Pons (tissue), 1 donor: Measurements from ENCODE around the gene SMPD3.

Experiments used
- DNase-seq: peaks from one replicate; pipeline ENCODE4 v3.0.0-alpha.2; 2016; ENCODE audit warnings: low spot score

Gene SMPD3

GRCh38 chr16:68331879-68332410 lies 116.4 kb downstream of the SMPD3 start:
- DNase-seq = no peak

- peak; percentile 36 for DNase-seq
Measured at GRCh38 chr16:68328860-68329390, 119.4 kb downstream of the SMPD3 start.

GRCh38 chr16:68328151-68328859 lies 120.0 kb downstream of the SMPD3 start:
- peak; percentile 95 for DNase-seq

GRCh38 chr16:68324780-68325357 lies 123.4 kb downstream of the SMPD3 start:
- no peak for DNase-seq

DNA sequence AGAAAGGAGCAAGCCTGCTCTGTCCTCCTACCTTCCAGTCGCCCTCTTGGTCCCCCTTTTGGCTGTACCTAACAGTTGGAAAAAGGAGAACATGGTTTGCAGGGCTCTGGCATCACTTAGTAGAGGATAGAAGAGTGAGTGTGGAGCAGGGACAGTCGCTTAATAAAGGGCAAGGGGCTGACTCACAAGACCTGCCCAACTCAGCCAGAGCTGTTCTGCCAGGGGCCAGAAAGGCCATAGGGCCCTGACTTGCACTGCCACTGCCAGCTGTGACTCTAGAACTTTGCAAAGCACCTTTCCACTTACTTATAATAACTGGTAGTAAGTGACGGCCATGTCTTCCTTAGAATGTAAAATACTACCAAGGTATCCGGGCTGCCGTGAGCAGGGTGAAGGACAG lies 124.0 kb downstream of the SMPD3 start:
- no peak for DNase-seq

- DNase-seq = no peak
Measured at GRCh38 chr16:68319185-68319908, 129.0 kb downstream of the SMPD3 start.

GRCh38 chr16:68313116-68313515 lies 135.2 kb downstream of the SMPD3 start:
- no peak for DNase-seq

DNA sequence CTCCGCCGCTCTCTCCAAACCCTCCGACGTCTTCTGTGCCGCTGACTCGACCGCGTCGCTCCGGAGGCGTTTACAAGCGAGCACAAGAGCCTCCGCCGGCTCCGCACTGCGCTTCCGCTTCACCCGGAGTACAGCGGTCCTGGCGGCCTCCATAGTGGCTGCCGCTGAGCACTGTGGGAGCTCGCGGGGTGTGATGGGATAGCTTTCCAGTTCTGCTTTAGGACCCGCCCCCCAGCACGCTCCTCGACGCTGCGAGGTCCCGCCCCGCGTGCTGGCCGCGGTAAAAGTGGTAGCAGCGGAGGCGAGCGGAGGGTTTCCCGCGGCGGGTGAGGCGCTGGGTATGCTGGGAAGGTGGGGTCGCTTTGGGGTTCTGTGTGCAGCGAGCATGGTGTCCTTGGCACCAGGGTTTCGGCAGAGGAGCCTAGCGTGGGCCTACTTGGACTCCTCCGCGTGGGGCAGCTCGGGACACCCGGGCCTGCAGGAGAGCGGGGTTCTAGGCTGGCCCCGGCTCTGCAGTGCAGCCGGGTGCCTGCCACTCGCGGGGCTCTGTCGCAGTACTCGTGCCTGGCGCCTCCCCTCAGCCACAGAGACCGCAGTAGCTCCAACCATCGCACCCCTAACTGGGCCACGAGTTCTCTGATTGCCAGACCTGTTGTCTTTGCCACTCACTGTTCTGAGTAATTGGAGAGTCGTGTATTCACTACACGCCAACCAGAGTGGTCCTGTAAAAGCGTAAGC lies 137.4 kb downstream of the SMPD3 start, which contains the start of the genes PRMT7 and SLC7A6OS:
Gene PRMT7, plus strand, starts transcription at position 246 of the 738 bp plus-strand sequence. CDS start 4,961 bp downstream, outside the sequence.
Gene SLC7A6OS, minus strand, starts transcription at position 173 of the 738 bp plus-strand sequence. Its CDS starts 20 bp downstream, at position 153.
- DNase-seq = peak; percentile 86

- DNase-seq = no peak
Measured at GRCh38 chr16:68310437-68310773, 137.9 kb downstream of the SMPD3 start.

- no peak for DNase-seq
Measured at GRCh38 chr16:68309799-68310198, 138.5 kb downstream of the SMPD3 start.
